WI38 (cell line): ENCODE data around the gene NES.

Source experiments
- H3K4me3 ChIP-seq: 2 replicates; pipeline ENCODE4 v1.5.1; 2011; ENCODE audit warnings: low read depth, mild to moderate bottlenecking, control low read depth, low read length
- CTCF ChIP-seq: IDR thresholded peaks from 2 replicates; pipeline ENCODE4 v1.5.1; 2012; ENCODE audit warnings: low read depth, mild to moderate bottlenecking, control low read depth, low read length

The NES gene

GRCh38 chr1:156712626-156713025 is 35.4 kb upstream of the NES start:
- no peak overlapping the region for H3K4me3 ChIP-seq
- no peak for TF ChIP-seq CTCF

DNA sequence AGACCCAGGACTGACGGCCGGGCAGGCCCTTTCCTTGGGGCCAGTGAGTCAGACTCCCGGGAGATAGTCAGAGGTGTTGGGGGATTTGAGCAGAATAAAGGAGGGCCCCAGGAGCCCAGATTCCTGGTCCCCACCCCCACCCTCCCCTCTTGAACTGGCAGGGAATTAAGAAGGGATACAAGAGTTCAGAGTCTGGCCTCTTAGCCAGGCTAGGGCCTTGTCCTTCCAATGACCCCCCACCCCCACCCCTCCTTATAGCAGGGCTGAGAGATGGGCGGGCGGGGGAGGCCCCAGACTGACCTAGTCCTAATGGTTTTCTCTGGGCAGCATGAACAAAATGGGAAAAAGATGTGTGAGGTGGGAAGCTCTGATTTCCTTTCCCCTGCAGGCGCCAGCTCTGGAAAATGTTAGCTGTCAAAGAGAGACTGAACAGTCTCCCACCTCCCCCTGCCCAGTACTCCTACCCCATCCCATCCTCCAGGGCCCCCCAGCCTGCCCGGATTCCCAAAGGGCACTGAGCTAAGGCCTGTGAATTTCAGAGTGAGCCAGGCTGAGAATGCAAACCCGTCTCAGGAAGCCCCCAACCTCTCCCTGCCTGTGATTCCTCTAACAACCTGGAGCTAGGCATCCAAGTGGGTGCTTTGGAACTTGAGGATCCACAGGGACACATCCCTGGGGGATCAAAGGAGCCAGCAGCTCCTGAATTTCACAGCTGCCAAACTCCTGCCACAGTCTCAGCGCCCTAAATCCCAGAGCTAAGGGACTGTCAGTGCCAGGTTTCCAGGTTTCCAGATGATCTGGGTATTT is 34.0 kb upstream of the NES start:
- H3K4me3 ChIP-seq = no peak overlapping the region
- no peak for TF ChIP-seq CTCF

DNA sequence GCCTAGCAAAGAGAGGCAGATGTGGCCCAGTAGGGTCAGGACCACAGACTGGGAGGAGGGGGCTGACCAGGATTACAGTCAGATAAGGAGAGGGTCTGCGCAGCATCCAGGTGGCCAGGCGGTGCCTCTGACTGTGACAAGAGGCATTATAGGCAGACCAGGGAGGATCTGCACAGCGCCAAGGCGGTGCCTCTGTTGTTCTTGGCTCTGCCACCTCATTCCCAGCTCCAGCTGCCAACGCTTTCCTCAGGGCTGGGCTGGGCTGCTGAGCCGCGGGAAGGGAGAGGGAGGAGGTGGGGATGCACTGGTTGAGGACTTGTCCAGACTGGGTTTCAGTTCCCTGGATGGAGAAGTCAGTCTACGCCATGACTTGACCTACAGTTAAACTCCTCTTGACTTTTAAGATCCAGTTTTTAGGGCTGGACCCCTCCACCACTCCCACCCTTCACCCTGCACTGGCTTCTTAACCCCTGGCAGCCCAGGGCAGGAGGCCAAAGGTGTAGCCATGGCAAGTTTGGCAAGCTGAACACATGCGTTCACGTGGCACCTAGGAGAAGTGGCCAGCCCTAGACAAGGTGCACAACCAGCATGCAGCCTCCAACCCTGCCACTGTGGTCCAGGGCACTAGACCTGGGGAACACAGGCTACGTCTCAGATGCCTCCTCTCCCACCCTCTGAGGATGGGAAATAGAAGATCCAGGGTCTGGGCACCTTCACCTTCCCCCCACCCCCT is 32.7 kb upstream of the NES start:
- TF ChIP-seq CTCF = no peak
- no peak overlapping the region for H3K4me3 ChIP-seq

- TF ChIP-seq CTCF = no peak
- H3K4me3 ChIP-seq = no peak overlapping the region
These were observed 31.8 kb upstream of the NES start for GRCh38 chr1:156709031-156709430.

DNA sequence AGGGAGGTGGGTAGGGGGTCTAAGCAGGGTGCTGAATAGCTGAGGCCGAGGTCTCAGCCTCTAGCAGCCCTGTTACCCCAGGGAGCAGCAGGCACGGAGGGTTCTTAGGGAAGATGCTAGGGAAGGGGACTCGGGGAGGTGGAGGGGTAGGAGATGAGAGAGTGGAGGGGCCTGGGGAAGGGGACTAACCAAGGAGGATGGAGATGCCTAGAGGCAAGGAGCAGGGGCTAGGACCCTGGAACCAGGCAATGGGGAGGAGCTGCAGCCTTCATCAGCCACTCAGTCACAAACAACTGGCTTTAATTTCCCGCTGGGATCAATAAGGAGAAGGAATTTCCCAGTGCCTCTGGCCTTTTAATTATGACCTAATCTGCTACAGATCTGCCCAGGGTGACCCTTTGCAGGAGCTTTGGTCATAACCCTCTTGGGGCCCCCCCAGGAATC is 31.0 kb upstream of the NES start:
- no peak overlapping the region for H3K4me3 ChIP-seq
- no peak for TF ChIP-seq CTCF

- H3K4me3 ChIP-seq = no peak overlapping the region
- TF ChIP-seq CTCF = no peak
These were observed 30.4 kb upstream of the NES start for GRCh38 chr1:156707417-156708217.
